AG20443 (cell line): ENCODE data around the gene KIAA1671.
"Not testable (repeated sequence)": the region's sequence is repeated elsewhere in the genome, so short reads cannot be mapped to it uniquely, and the experiment has no call there.

ENCODE experiments used
- DNase-seq: peaks from one replicate; pipeline ENCODE4 v3.0.0; 2012; ENCODE audit warnings: low spot score, mixed read lengths

KIAA1671 gene

DNA sequence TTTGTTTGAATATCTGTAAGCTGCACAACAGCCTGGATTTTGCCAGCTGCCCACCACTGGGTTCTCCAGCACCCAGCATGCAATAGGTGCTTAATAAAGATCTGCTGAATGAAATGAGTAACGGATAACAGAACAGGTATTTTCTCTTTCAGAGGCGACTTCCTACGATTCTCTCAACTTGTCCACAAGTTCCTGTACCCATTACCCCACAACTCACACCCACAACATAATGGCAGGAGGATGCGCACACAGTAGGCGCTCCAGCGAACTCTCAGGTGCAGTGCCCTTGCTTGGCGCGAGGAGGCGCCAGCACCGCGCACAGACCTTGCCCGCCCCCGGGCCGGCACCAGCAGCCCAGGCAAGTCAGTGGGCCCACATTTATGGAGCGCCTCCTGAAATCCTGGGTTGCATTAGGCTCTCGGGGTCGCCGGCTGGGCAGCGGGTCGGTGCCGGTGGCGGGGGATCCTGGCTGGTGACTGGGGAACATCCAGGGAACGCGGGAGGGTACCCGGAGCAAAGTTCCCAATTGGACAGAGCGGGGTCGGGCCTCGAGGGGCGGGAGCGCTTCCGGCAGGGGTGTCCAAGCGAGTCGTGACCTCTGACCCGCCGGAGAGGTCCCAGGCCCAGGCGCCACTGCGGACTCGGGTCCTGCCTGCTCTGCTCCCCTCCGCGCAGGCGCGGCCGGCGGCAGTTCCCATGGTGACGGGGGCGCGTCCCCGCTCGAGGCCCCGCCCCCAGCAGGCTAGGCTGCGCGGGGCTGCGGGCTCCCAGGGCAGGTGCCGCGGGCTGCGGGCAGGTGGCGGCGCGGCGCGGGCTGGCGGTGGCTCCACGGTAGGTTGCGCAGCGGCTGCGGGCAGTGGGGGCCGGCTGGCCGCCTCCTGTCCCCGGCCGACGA is at the start of gene KIAA1671:
Gene KIAA1671, plus strand, starts transcription at position 775 of the 895 bp plus-strand sequence. CDS start 75,284 bp downstream, outside the sequence.
- DNase-seq = peak; percentile 99

DNA sequence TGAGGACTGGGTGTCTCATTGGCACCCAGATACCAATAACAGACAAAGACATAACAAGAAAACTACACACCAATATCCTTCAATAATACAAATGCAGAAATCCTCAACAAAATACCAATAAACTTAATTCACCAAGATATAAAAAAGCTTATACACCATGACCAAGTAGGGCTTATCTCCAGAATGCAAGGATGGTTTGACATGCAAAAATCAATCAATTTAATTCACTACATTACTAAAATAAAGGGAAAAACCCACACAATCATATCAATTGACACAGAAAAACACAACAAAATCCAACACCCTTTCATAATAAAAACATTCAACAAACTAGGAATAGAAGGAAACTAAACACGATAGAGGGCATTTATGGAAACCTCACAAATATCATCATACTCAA is 46.6 kb upstream of the KIAA1671 start:
- no peak for DNase-seq

DNA sequence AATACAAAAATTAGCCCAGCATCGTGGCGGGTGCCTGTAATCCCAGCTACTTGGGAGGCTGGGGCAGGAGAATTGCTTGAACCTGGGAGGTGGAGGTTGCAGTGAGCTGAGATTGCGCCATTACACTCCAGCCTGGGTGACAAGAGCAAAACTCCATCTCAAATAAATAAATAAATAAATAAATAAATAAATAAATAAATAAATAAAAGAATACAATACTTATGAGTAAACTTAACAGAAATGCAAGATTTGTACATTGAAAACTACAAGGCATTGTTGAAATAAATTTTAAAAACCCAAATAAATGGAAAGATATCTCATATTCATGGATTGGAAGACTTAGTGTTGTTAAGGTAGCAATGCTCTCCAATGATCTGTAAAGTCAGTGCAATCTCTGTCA is 45.4 kb upstream of the KIAA1671 start:
- DNase-seq = not testable (repeated sequence)

DNA sequence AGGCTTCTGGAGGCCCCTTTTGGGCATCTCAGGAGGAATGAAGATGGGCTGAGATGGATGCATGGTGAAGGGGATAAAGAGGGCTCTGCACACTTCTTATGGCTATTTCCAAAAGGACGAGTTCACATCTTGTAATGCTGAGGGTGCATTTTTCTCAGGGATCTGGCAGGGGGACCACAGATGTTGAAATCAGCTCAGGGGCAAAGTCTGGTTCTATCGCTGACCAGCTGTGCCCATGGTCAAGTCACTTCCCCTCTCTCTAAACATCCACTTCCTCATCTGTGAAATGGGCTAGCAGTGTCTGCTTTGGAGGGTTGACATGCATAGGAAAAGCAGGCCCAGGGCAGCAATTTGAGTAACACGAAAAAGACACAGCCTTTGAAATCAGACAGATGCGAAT is 32.5 kb upstream of the KIAA1671 start:
- DNase-seq = no peak

DNA sequence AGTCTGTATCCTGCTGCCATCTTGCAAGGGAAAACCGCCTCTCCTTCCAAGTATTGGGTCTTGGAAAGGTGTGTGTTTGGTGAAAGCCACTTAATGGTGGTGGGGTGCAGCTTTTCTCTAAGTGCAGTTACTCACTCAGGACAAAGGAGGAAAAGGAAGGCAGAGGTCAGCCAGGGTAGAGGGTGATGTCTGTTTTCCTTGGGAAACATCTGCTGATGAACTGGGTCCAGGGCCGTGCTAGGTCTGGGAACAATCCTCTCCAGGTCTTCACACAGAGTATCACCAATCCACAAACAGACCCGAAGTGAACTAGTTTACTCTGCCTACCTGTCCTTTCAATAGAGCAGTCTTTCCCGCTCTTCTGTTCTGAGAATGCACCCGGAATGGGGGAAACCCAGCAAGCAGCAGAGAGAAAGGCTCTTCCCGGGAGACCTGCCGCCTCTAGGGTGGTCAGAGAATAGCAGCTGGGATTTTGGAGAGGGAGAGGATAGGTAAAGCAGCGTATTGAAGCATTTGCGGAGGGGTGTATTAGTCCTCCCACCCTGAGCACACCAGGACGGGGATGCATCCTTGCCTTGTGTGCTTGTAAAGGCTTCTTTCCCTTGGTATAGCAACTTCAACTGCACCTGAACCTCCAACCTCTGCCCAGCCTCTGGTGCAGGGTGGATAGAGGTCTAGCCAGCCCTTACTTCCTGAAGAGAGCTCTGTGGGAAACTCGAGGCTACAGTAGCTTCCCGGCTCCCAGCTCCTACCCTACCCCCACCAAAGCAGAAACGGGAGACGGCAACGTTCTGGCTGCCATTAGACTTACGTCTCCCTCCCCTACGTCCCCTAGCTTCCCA is 26.7 kb upstream of the KIAA1671 start:
- DNase-seq = no peak

DNA sequence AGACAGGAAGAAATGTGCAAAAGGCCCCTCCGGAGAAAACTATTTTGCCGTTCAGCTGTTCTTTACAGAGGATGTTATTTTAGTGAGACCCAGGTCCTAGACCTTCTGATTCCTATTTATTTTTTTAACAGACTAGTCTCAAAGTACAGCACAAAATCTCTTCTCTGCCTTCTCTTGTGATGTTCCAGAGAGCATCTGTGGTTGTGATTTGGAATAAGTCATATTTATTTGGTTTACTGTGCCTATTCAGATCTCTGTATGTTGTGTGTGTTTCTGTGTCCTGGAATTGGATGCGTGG is 26.1 kb upstream of the KIAA1671 start:
- no peak for DNase-seq

DNA sequence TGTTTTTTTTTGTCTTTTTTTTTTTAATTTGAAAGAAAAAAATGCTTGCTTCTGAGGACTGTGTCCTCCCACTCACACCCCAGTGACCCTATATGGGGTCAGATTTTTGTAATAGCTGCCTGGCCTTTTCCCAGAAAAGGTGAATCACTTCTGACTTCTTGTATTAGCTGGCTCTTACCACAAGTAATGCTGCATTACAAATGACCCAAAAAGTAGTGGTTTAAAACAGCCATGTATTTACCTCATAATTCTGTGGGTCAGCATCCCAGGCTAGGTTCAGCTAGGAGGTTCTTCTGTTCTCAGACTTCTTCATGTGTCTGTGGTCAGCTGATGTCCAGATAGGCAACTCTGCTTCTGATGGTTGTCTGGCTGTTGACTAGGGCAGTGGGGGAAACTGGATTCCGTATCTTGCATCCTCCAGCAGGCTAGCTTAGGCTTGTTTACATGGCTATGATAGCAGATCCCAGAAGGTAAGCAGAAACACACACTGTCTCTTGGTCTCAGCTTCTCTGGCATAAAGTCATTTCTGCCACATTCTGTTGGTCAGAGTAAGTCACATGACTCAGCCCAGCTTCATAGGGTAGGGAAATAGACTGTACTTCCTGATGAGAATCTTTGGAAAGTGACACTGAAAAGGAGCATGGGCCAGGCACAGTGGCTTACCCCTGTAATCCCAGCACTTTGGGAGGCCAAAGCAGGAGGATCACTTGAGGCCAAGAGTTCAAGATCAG is 25.5 kb upstream of the KIAA1671 start:
- DNase-seq = no peak

DNA sequence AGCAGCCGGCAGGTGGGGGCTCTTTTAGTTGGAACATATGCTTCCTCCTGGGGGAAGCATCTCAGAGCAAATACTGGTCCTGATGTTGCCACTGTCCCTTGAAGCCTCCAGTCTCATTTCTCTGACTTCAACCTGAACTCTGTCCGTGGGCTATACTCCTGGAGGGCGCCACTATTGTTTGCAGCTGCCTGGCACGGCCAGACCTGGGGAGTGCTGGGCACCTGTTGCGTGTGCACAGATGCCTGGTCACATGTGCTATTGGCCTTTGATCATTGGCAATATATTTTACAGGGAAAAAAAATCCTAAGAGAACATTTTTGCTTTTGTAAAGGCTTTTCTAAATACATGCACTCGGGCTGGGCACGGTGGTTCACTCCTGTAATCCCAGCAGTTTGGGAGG is 24.2 kb upstream of the KIAA1671 start:
- no peak for DNase-seq

DNA sequence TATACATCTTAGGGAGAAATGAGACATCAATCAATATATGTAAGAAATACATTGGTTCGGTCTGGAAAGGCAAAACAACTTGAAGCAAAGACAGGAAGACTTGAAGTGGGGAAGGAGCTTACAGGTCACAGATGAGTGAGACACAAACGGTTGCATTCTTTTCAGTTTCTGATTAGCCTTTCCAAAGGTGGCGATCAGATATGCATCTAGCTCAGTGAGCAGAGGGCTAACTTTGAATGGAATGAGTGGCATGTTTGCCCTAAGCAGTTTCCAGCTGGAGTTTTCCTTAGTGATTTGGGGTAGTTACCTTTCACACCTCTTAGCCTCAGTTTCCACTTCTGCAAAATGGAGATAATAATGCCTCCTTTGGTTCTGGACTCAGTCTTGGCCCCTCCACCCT is 21.8 kb upstream of the KIAA1671 start:
- no peak for DNase-seq

DNA sequence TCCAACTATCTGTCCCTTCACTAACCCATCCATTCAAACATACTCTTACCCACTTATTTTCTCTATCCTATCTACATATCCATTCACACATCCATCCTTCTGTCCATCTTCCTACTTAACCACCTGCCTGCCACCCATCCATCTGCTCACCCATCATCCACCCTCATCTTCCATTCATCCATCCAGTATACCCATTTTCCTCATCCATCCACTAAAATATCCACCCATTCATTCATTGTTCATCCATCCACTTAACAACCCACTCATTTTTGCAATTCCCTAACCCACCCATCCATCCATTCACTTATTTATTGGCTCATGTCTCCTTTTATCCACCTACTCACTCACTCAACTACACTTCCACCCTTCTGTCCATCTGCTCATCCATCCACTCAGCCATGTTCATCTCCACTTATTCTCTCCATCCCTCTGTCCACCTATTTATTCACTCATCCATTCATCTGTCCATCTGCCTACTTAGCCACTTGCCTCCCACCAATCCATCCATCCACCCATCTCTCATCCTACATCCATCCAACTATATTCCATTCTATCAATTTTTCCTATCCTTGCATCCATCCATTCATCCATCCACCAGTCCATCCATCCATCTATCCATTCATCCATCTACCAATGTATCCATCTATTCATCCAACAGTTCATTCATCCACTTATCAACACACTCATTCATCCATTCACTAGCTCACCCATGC is 16.6 kb upstream of the KIAA1671 start:
- DNase-seq = no peak

DNA sequence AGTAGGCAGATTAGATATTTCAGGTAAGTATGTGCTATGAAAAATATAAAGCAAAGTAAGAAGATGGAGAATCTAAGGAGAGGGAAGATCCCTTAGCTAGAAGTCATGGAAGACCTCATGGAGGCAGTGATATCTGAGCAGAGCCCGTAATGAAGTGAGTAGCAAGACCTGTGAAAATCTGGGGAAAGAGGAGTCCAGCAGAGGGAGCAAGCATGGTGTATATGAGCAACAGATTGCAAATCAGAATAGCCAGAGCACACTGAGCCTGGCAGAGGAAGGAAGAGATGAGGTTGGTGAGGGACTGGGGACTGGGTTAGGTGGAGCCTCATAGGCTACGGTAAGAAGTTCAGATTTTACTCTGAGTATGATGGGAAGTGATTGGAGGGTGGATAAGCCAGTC is 15.4 kb upstream of the KIAA1671 start:
- peak; percentile 45 for DNase-seq

DNA sequence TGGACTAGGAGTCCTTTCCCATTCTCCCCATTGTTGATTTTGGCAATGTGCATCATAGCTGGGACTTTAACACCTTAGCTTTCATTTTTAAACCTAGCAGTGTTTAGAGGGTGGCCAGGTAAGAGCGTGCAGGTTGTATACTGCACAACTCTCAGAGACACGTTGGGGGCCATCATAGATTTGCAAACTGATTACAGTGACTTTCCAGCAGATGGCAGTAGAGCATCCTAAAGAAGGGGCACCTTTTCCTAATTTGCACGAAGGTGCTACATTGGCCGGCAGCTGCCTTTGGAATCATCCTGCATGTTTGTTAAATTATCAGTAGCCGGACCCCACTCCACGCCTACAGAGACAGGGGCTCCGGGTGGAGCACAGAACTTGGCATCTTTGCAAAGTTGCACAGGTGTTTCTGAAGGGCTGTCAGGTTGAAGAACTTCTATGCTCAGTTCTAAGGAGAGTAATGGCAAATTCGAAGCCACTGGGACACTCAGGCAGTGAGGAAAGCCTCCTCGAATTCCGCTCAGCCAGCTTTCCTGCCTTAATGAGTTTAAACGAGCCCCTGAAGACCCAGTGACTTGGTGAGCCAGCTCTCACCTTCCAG is 13.7 kb upstream of the KIAA1671 start:
- DNase-seq = peak; percentile 76

DNA sequence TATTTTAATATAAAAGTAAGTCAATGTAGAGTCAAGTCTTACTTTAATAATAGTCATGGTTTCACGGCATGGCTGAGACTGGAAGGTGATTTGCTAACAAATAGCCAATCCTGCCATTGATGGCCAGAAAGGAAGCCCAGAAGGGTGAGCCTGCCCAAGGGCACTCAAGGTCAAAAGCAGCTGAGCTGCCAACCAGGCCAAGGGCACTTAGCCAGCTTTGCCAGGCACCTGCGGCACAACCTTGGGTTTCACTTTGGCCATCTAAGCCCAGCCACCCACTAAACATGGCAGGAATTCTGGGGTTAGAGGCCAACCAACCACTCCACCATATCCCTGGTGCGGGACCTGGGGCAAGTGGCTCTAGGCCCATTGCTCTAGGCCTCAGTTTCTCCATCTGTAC is 10.2 kb upstream of the KIAA1671 start:
- DNase-seq = no peak

DNA sequence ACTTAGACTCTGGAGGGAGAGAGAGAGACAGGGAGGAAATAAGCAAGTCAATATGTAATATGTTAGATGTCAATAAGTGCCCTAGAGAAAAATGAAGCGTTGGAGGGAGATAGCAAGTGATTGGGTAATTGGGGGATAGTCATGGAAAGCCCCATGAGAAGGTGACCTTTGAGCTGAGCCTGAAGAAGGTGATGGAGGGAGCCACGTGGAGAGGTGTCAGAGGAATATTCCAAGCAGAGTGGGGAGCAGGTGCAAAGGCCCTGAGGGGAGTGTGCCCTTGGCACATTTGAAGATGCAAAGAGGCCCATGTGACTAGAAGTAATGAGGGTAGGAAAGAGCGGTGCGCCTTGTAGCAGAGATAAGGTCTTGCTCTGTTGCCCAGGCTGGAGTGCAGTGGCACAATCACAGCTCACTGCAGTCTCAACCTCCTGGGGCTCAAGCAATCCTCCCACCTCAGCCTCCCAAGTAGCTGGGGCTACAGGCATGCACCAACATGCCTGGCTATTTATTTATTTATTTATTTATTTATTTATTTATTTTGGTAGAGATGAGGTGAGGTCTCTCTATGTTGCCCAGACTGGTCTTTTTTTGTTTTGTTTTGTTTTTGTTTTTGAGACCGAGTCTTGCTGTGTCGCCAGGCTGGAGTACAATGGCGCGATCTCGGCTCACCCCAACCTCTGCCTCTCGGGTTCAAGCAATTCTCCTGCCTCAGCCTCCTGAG is 8.1 kb upstream of the KIAA1671 start:
- no peak for DNase-seq

DNA sequence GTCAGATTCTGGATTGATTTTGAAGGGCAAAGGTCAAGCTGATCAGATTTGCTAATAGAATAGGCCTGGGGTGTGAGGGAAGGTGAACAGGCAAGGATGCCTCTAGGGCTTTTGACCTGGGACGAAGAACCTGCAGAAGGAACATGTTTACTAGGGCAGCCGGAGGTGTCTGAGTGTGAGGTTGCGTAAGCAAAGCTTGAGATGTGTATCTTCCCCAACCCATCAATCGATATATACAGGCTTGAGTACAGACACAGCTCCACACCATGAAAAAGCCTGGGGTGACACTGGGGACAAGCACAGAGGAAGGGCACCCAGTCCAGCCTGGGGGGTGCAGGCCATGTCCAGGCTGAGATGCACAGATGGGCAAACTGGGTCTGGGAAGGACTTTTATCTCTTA is 7.1 kb upstream of the KIAA1671 start:
- no peak for DNase-seq

DNA sequence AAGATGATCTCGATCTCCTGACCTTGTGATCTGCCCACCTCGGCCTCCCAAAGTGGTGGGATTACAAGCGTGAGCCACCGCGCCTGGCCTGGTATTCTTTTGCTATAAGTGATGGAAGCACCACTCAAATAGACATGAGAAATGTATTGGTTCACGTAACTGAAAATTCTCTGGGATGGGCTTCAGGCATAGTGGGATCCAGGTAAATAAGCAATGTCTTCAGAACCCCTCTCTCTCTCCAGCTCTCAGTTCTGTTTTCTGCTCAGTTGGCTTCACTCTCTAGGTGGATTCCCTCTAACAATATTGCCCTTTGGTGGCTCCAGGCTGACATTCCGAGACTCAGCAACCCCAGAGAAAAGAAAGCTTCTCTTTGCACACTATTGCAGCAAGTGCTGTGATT is 5.1 kb upstream of the KIAA1671 start:
- no peak for DNase-seq

DNA sequence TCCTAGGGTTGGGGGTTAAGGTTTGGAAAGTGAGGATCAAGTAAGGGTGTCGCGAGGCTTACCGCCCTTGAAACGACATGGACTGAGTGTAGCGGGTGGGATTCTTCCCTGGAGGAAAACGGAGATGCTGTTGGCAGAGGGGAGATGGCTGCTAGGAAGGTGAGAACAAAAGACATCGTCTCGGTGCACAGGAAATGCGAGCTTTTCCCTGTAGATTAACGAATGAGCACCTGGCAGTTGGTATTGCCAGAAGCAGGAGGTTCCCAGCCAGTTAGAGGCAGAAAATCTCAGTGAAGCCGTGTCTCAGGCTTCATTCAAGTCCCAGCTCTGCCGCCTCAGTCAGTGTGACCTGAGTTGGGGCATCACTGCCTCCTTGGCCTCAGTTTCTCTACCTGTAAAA is 4.6 kb upstream of the KIAA1671 start:
- no peak for DNase-seq

DNA sequence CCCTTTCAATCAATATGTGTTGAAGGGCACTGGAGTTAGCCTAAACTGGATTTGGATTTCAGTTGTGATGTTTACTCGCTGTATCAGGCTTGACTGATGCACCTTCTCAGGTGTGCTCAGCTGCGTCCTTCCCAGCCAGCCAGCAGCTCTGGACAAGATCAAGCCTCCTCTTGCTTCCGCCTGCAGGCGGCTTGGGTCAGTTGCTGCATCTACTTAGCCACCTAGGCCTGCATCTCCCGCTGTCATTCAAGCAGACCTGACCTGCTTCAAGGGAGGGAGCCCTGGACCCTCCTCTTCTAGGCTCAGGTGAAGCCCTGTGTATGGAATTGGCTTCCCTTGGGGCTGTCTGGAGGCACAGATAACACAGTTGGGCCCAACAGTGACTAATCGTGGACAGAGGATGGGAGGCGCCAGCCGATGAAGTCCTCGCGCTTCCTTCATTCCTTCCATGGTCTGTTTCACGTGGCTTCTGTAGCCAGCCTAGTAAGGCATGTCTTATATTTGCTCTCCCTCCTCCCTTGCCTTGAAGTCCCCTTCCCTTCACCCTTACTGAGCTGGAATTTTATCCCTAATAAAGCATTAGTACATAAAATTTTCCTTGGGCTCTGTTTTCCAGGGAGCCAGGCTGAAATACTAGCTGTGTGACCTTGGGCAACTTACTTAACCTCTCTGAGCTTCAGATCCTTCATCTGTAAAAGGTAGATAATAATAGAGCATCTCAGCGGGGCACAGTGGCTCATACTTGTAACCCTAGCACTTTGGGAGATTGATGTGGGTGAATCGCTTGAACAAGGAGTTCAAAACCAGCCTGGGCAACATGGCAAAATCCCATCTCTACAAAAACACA is 3.9 kb upstream of the KIAA1671 start:
- no peak for DNase-seq

DNA sequence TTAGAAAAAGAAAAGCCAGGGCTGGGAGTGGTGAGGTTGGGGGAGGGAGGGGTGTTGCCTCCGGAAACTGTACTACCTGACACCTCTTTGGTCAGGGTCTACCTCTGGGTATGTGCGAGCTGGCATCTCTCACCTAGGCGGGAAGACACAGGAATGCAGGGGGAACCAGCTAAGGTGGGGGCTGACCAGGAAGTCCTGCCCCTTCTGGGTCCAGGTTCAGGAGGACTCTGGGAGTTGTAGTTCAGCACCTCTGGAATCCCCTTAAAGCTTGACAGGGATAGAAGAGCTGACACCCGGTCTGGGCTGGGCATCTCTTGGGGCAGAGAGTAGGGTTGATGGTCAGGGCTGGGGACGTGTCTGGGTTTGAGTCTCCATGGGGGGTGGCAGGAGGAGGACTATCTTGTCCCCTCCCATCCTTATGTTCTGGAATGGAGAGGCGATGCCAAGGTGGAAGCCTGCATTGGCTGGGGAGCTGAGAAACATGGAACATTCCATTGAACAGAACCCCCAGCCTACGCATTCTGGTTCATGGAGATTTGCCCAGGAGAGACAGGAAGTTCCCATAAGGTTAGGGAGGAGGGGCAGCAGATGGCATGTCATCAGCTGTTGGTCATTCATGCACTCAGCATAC is 2.1 kb upstream of the KIAA1671 start:
- DNase-seq = peak; percentile 48
